ENCODE data around the gene C18orf32.

- TF ChIP-seq CTCF (IDR thresholded peaks at IDR 0.05; ENCODE audit: poor library complexity) (no peak), EZH2 (IDR thresholded peaks at IDR 0.05; ENCODE audit: borderline replicate concordance) (no peak), EZH2phosphoT487 (IDR thresholded peaks at IDR 0.05; ENCODE audit: low read depth, severe bottlenecking, unreplicated experiment) (no peak)
Measured at GRCh38 chr18:49491857-49492693, 5.0 kb upstream of the C18orf32 start, which contains the start of gene RPL17.
